Liver (tissue), 3 donors: ENCODE data around the gene TCFL5.

Experiments used
- GABPA ChIP-seq, 2 donors: IDR thresholded peaks in 1 of 2; conservative IDR thresholded peaks in 1 of 2; 2 replicates each; pipeline ENCODE4 v1.6.1; 2016; ENCODE audit warnings: antibody characterized with exemption in 2 of 2, mild to moderate bottlenecking in 1 of 2, moderate library complexity in 1 of 2
- HNF4G ChIP-seq: IDR thresholded peaks from 2 replicates; pipeline ENCODE4 v1.6.1; 2016; ENCODE audit warnings: antibody characterized with exemption
- RAD21 ChIP-seq, 2 donors: IDR thresholded peaks; 2 replicates each; pipeline ENCODE4 v1.6.1; 2016; ENCODE audit warnings: antibody characterized with exemption in 2 of 2, mild to moderate bottlenecking in 2 of 2
- TAF1 ChIP-seq: conservative IDR thresholded peaks from 2 replicates; pipeline ENCODE4 v1.6.1; 2016; ENCODE audit warnings: antibody characterized with exemption, mild to moderate bottlenecking
- YY1 ChIP-seq: IDR thresholded peaks from 2 replicates; pipeline ENCODE4 v1.6.1; 2016; ENCODE audit warnings: antibody characterized with exemption, mild to moderate bottlenecking
- TF ChIP-seq, protein P1 (sequence below): fragments of 150-350 bp; IDR thresholded peaks from 2 replicates; pipeline ENCODE4 v1.5.1; 2017; ENCODE audit warnings: improper control_type of control experiment, low read depth, low read length; ENCODE audit not compliant: missing input control
- TF ChIP-seq, protein P2 (sequence below): IDR thresholded peaks from 2 replicates; pipeline ENCODE4 v1.6.1; 2016; ENCODE audit warnings: antibody characterized with exemption
- TF ChIP-seq, protein P3 (sequence below): IDR thresholded peaks from 2 replicates; pipeline ENCODE4 v1.6.1; 2016; ENCODE audit warnings: antibody characterized with exemption, mild to moderate bottlenecking
- donor health status: healthy.
- donor health status: healthy.

DNA sequence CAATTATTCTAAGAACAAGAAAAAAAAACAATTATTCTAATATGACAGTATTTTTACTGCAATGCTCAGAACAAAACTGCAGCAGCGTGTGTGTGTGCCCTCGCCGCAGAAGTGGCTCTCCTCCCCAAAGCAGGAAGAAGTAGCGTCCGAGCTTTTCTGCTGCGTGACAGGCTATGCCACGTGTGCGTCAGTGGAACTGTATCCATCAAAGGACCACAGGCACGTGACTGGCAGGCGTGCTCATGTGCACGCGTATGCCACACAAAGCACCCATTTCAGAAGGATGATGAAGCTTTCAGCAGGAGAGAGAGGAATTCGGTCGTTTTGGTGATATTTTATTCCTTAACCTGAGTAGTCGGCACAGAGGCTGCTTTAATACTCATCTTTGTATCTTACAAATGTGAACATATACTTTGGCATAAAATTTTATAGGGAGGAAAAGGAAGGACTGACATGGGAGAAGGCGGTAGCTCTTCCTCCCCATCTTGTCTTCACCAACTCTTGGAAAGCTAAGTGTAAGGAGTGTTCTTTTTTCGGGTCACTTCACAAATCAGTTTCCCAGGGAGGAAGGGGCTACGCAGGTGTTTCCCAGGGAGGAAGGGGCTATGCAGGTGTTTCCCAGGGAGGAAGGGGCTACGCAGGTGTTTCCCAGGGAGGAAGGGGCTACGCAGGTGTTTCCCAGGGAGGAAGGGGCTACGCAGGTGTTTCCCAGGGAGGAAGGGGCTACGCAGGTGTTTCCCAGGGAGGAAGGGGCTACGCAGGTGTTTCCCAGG is 3.4 kb downstream of the TCFL5 start:
- TF ChIP-seq, protein P1, sequence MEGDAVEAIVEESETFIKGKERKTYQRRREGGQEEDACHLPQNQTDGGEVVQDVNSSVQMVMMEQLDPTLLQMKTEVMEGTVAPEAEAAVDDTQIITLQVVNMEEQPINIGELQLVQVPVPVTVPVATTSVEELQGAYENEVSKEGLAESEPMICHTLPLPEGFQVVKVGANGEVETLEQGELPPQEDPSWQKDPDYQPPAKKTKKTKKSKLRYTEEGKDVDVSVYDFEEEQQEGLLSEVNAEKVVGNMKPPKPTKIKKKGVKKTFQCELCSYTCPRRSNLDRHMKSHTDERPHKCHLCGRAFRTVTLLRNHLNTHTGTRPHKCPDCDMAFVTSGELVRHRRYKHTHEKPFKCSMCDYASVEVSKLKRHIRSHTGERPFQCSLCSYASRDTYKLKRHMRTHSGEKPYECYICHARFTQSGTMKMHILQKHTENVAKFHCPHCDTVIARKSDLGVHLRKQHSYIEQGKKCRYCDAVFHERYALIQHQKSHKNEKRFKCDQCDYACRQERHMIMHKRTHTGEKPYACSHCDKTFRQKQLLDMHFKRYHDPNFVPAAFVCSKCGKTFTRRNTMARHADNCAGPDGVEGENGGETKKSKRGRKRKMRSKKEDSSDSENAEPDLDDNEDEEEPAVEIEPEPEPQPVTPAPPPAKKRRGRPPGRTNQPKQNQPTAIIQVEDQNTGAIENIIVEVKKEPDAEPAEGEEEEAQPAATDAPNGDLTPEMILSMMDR, result no peak
- TF ChIP-seq GABPA (IDR thresholded peaks at IDR 0.05 in 1 of 2, conservative IDR thresholded peaks at IDR 0.05 in 1 of 2) (no peak), YY1 (no peak), RAD21 (IDR thresholded peaks at IDR 0.05) (no peak), TAF1 (no peak), HNF4G (no peak)
- TF ChIP-seq, protein P2, sequence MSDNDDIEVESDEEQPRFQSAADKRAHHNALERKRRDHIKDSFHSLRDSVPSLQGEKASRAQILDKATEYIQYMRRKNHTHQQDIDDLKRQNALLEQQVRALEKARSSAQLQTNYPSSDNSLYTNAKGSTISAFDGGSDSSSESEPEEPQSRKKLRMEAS, result no peak
- TF ChIP-seq, protein P3, sequence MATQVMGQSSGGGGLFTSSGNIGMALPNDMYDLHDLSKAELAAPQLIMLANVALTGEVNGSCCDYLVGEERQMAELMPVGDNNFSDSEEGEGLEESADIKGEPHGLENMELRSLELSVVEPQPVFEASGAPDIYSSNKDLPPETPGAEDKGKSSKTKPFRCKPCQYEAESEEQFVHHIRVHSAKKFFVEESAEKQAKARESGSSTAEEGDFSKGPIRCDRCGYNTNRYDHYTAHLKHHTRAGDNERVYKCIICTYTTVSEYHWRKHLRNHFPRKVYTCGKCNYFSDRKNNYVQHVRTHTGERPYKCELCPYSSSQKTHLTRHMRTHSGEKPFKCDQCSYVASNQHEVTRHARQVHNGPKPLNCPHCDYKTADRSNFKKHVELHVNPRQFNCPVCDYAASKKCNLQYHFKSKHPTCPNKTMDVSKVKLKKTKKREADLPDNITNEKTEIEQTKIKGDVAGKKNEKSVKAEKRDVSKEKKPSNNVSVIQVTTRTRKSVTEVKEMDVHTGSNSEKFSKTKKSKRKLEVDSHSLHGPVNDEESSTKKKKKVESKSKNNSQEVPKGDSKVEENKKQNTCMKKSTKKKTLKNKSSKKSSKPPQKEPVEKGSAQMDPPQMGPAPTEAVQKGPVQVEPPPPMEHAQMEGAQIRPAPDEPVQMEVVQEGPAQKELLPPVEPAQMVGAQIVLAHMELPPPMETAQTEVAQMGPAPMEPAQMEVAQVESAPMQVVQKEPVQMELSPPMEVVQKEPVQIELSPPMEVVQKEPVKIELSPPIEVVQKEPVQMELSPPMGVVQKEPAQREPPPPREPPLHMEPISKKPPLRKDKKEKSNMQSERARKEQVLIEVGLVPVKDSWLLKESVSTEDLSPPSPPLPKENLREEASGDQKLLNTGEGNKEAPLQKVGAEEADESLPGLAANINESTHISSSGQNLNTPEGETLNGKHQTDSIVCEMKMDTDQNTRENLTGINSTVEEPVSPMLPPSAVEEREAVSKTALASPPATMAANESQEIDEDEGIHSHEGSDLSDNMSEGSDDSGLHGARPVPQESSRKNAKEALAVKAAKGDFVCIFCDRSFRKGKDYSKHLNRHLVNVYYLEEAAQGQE, result no peak
